OCI-LY1 (cell line): Measurements from ENCODE around the gene SS18L1.
"Not testable (repeated sequence)": the region's sequence is repeated elsewhere in the genome, so short reads cannot be mapped to it uniquely, and the experiment has no call there.

Source experiments
- H2AFZ ChIP-seq: fragments of 200-600 bp; sonication (generic), shearing (Covaris generic); 2 replicates; pipeline ENCODE4 v1.6.0; 2014; ENCODE audit warnings: antibody characterized with exemption, mild to moderate bottlenecking, low read length
- H3F3A ChIP-seq: fragments of 200-600 bp; sonication (generic), shearing (Covaris generic); 2 replicates; pipeline ENCODE4 v1.6.0; 2014; ENCODE audit warnings: mild to moderate bottlenecking, antibody characterized with exemption, low read length, moderate library complexity; ENCODE audit not compliant: insufficient read depth
- H3K27ac ChIP-seq: fragments of 200-600 bp; sonication (generic); 2 replicates; pipeline ENCODE4 v1.5.1; 2014; ENCODE audit warnings: low read length, mixed run types, mild to moderate bottlenecking, low read depth; ENCODE audit not compliant: poor library complexity, severe bottlenecking
- H3K27me3 ChIP-seq: fragments of 200-600 bp; sonication (generic); 2 replicates; pipeline ENCODE4 v1.6.0; 2014; ENCODE audit warnings: antibody characterized with exemption, mild to moderate bottlenecking, low read length, moderate library complexity; ENCODE audit not compliant: insufficient read depth
- H3K36me3 ChIP-seq: fragments of 200-600 bp; sonication (generic); 2 replicates; pipeline ENCODE4 v1.6.1; 2014; ENCODE audit warnings: mild to moderate bottlenecking, antibody characterized with exemption, low read length, moderate library complexity, mixed read lengths; ENCODE audit not compliant: insufficient read depth
- H3K4me1 ChIP-seq: fragments of 200-600 bp; sonication (generic); 2 replicates; pipeline ENCODE4 v1.5.1; 2014; ENCODE audit warnings: mild to moderate bottlenecking, low read length, moderate library complexity; ENCODE audit not compliant: insufficient read depth, severe bottlenecking
- H3K4me2 ChIP-seq: fragments of 200-600 bp; sonication (generic), shearing (Covaris generic); 2 replicates; pipeline ENCODE4 v1.6.1; 2014; ENCODE audit warnings: low read length
- H3K4me3 ChIP-seq: fragments of 200-600 bp; sonication (generic); 2 replicates; pipeline ENCODE4 v1.5.1; 2014; ENCODE audit warnings: low read length, low read depth, mild to moderate bottlenecking, mixed read lengths; ENCODE audit not compliant: poor library complexity, severe bottlenecking
- H3K79me2 ChIP-seq: fragments of 200-600 bp; shearing (Covaris generic); 2 replicates; pipeline ENCODE4 v1.6.1; 2016; ENCODE audit warnings: mixed run types, low read length, mixed read lengths; ENCODE audit not compliant: insufficient read depth
- H3K9ac ChIP-seq: fragments of 200-600 bp; sonication (generic), shearing (Covaris generic); 2 replicates; pipeline ENCODE4 v1.6.1; 2014; ENCODE audit warnings: mild to moderate bottlenecking, low read length, mixed read lengths
- H3K9me2 ChIP-seq: fragments of 200-600 bp; sonication (generic), shearing (Covaris generic); 2 replicates; pipeline ENCODE4 v1.6.1; 2014; ENCODE audit warnings: low read depth, mild to moderate bottlenecking, low read length, mixed read lengths
- H3K9me3 ChIP-seq: fragments of 200-600 bp; shearing (Covaris generic); 2 replicates; pipeline ENCODE4 v1.6.1; 2014; ENCODE audit warnings: low read length, mixed read lengths
- H4K20me1 ChIP-seq: fragments of 200-600 bp; sonication (generic), shearing (Covaris generic); 2 replicates; pipeline ENCODE4 v1.6.0; 2016; ENCODE audit warnings: mild to moderate bottlenecking, low read length; ENCODE audit not compliant: insufficient read depth
- CTCF ChIP-seq: fragments of 200-600 bp; sonication (generic), shearing (Covaris generic); IDR thresholded peaks from 2 replicates; pipeline ENCODE4 v1.5.1; 2017; ENCODE audit warnings: mild to moderate bottlenecking, antibody characterized with exemption, low read length, moderate library complexity, mixed read lengths
- EZH2 ChIP-seq: fragments of 200-600 bp; sonication (generic), shearing (Covaris generic); IDR thresholded peaks from 2 replicates; pipeline ENCODE4 v1.8.0; 2017; ENCODE audit warnings: borderline replicate concordance, mixed run types, mild to moderate bottlenecking, antibody characterized with exemption, low read length, moderate library complexity, mixed read lengths

SS18L1 gene

DNA sequence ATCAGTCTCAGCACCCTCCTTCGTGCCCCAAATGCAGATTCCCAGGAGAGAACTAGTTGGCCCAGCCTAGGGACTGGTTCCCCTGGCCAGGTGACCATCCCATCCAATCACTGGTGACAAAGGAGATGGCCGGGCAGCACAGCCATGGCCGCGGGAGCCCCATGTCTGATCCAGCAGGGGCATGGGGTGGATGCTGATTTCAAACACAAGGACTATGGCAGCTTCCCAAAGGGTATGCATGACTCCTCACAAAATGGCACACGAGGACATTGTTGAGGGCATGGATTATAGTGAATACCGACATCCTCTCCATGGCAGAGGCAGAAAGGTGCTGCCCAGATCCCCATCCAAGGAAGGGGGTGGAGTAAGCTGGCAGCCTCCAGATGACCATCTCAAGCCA, 31.2 kb upstream of the SS18L1 start:
- no peak overlapping the region for H3K4me2 ChIP-seq
- H3K4me3 ChIP-seq = no peak overlapping the region
- no peaks in the 10 kb centered on the region for H3K4me1 ChIP-seq
- H4K20me1 ChIP-seq = no peaks in the 10 kb centered on the region
- H3K9me3 ChIP-seq = peaks cover 25% of the 10 kb centered on the region
- H3K79me2 ChIP-seq = no peaks in the 10 kb centered on the region
- no peak overlapping the region for H2AFZ ChIP-seq
- no peak overlapping the region for H3K9ac ChIP-seq
- H3F3A ChIP-seq = no peaks in the 10 kb centered on the region
- no peak overlapping the region for H3K27ac ChIP-seq
- H3K27me3 ChIP-seq = peaks cover 8% of the 10 kb centered on the region; the same call in 1 of the 2 replicates
- H3K36me3 ChIP-seq = no peaks in the 10 kb centered on the region; the same call in 1 of the 2 replicates
- H3K9me2 ChIP-seq = no peaks in the 10 kb centered on the region
- TF ChIP-seq EZH2 = no peak
- TF ChIP-seq CTCF = no peak

GRCh38 chr20:62114894-62115293, 28.7 kb upstream of the SS18L1 start:
- H3K79me2 ChIP-seq = no peaks in the 10 kb centered on the region
- no peak overlapping the region for H3K4me3 ChIP-seq
- H3K4me2 ChIP-seq = no peak overlapping the region
- no peaks in the 10 kb centered on the region for H3F3A ChIP-seq
- H4K20me1 ChIP-seq = no peaks in the 10 kb centered on the region
- no peak overlapping the region for H2AFZ ChIP-seq
- H3K9me2 ChIP-seq = no peaks in the 10 kb centered on the region
- no peaks in the 10 kb centered on the region for H3K4me1 ChIP-seq
- no peak overlapping the region for H3K9ac ChIP-seq
- no peaks in the 10 kb centered on the region; the same call in 1 of the 2 replicates for H3K36me3 ChIP-seq
- H3K27ac ChIP-seq = no peak overlapping the region
- peaks cover 11% of the 10 kb centered on the region; the same call in 1 of the 2 replicates for H3K27me3 ChIP-seq
- TF ChIP-seq EZH2 = no peak
- TF ChIP-seq CTCF = no peak
- peaks cover 9% of the 10 kb centered on the region; the same call in 1 of the 2 replicates for H3K9me3 ChIP-seq

- not testable (repeated sequence) for H3K4me3 ChIP-seq, H4K20me1 ChIP-seq, H3K36me3 ChIP-seq, H3K4me1 ChIP-seq, H2AFZ ChIP-seq, H3K4me2 ChIP-seq, H3K9me3 ChIP-seq, H3K27ac ChIP-seq, H3F3A ChIP-seq, H3K9me2 ChIP-seq, H3K79me2 ChIP-seq, H3K9ac ChIP-seq
- peaks cover 11% of the 10 kb centered on the region; the same call in 1 of the 2 replicates for H3K27me3 ChIP-seq
These were observed 27.7 kb upstream of the SS18L1 start for GRCh38 chr20:62115800-62116407.
